Stimulated activated CD8-positive, alpha-beta memory T cell treated with anti-CD3 and anti-CD28 coated beads, Interleukin-7, amount 100 ng/mL, for 1 hour (primary cell): ENCODE results near the gene LIPC.

Source experiments
- DNase-seq, 2 donors: peaks; one replicate each; pipeline ENCODE4 v3.0.0-alpha.2; 2020; ENCODE audit warnings: low read depth in 2 of 2

Gene LIPC

GRCh38 chr15:58406811-58407210 lies 25.0 kb upstream of the LIPC start:
- no peak for DNase-seq

- DNase-seq, result no peak
These were observed 24.5 kb upstream of the LIPC start for GRCh38 chr15:58407236-58407775.

- no peak for DNase-seq
These were observed 24.0 kb upstream of the LIPC start for GRCh38 chr15:58407778-58408177.

GRCh38 chr15:58409861-58410260 lies 21.9 kb upstream of the LIPC start:
- no peak for DNase-seq

- DNase-seq, result peak in 1 of 2 donors; percentile 8
These were observed 21.4 kb upstream of the LIPC start for GRCh38 chr15:58410353-58410752.

GRCh38 chr15:58413253-58413652 lies 18.5 kb upstream of the LIPC start:
- no peak for DNase-seq

- DNase-seq, result no peak
These were observed 16.2 kb upstream of the LIPC start for GRCh38 chr15:58415636-58416035.

GRCh38 chr15:58416963-58417362 lies 14.8 kb upstream of the LIPC start:
- DNase-seq, result no peak

GRCh38 chr15:58418135-58418534 lies 13.7 kb upstream of the LIPC start:
- DNase-seq, result no peak

- no peak for DNase-seq
These were observed 11.8 kb upstream of the LIPC start for GRCh38 chr15:58419803-58420524.

- DNase-seq, result no peak
These were observed 11.2 kb upstream of the LIPC start for GRCh38 chr15:58420579-58421043.

GRCh38 chr15:58423205-58423604 lies 8.6 kb upstream of the LIPC start:
- no peak for DNase-seq

GRCh38 chr15:58423831-58424608 lies 7.8 kb upstream of the LIPC start:
- DNase-seq, result no peak

- DNase-seq, result no peak
These were observed 7.1 kb upstream of the LIPC start for GRCh38 chr15:58424722-58425121.

GRCh38 chr15:58425185-58425584 lies 6.6 kb upstream of the LIPC start:
- DNase-seq, result no peak

GRCh38 chr15:58425834-58426233 lies 6.0 kb upstream of the LIPC start:
- no peak for DNase-seq

- DNase-seq, result no peak
These were observed 5.3 kb upstream of the LIPC start for GRCh38 chr15:58426501-58426900.

- DNase-seq, result no peak
These were observed 3.8 kb upstream of the LIPC start for GRCh38 chr15:58427987-58428386.

GRCh38 chr15:58430224-58430787 lies 1.5 kb upstream of the LIPC start:
- no peak for DNase-seq

GRCh38 chr15:58432401-58432800 lies 610 bp downstream of the LIPC start:
- DNase-seq, result no peak

- no peak for DNase-seq
These were observed 2.0 kb downstream of the LIPC start for GRCh38 chr15:58433597-58434333.

- DNase-seq, result no peak
These were observed 2.6 kb downstream of the LIPC start for GRCh38 chr15:58434334-58434875.
